BLaER1 (cell line): ENCODE data around the gene MRPL41.
"Not testable (repeated sequence)": the region's sequence is repeated elsewhere in the genome, so short reads cannot be mapped to it uniquely, and the experiment has no call there.

Source experiments
- H3K27ac ChIP-seq: shearing (Covaris generic); formaldehyde crosslinking; 2 replicates; pipeline ENCODE4 v1.8.1; 2022
- H3K27me3 ChIP-seq: shearing (Covaris generic); formaldehyde crosslinking; 2 replicates; pipeline ENCODE4 v1.8.1; 2022
- H3K36me3 ChIP-seq: shearing (Covaris generic); formaldehyde crosslinking; 2 replicates; pipeline ENCODE4 v1.8.1; 2022
- H3K4me1 ChIP-seq: shearing (Covaris generic); formaldehyde crosslinking; 2 replicates; pipeline ENCODE4 v1.8.1; 2022
- H3K4me2 ChIP-seq: shearing (Covaris generic); formaldehyde crosslinking; 2 replicates; pipeline ENCODE4 v1.8.1; 2022
- H3K4me3 ChIP-seq: shearing (Covaris generic); formaldehyde crosslinking; 2 replicates; pipeline ENCODE4 v1.8.1; 2022
- H3K9ac ChIP-seq: shearing (Covaris generic); formaldehyde crosslinking; 2 replicates; pipeline ENCODE4 v1.8.1; 2022
- H3K9me3 ChIP-seq: shearing (Covaris generic); formaldehyde crosslinking; 2 replicates; pipeline ENCODE4 v1.8.1; 2022
- H4K20me1 ChIP-seq: shearing (Covaris generic); formaldehyde crosslinking; 2 replicates; pipeline ENCODE4 v1.8.1; 2022
- Cebpa-rat ChIP-seq: shearing (Covaris generic); IDR thresholded peaks from 2 replicates; pipeline ENCODE4 v1.8.1; 2022

MRPL41 gene

DNA sequence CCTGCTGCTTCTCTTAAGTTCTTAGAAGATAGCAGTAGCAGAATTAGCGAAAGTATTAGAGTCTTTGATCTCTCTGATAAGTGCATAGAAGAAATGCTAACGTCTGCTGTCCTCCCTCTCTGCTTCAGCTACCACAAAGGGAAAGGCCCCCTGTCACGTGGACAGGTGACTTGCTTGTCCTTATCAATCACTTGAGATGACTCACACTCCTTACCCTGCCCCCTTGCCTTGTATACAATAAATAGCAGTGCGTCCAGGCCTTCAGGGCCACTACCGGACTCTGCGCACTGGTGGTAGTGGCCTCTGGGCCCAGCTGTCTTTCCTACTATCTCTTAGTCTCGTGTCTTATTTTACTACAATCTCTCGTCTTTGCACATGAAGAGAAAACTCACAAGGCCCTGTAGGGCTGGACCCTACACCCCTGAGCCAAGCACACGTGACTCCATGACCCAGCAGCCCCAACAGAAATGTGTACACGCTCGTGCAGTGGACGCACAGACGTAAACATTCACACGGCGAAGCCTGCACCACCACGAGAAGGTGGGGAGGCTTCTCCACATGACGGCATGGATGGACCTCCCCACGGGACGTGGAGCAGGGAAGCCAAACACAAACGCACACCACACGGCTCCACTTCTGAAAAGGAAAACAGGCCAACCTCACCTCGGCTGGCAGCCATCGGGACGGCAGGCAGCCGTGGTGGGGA is 39.8 kb upstream of the MRPL41 start:
- Histone ChIP-seq H3K4me2 (0 out of 2 replicates have a peak overlapping the region, but pooled peaks have one; percentile 12), H3K36me3 (peaks cover 10% of the 10 kb centered on the region; the same call in 1 of the 2 replicates), H3K4me3 (no peak overlapping the region), H3K4me1 (peaks cover 31% of the 10 kb centered on the region), H3K27me3 (no peaks in the 10 kb centered on the region), H3K9me3 (no peaks in the 10 kb centered on the region; the same call in 1 of the 2 replicates), H3K27ac (no peak overlapping the region), H3K9ac (no peak overlapping the region), H4K20me1 (no peaks in the 10 kb centered on the region)
- no peak for TF ChIP-seq Cebpa-rat

GRCh38 chr9:137513136-137513535 is 38.5 kb upstream of the MRPL41 start:
- H3K4me3 ChIP-seq, H3K36me3 ChIP-seq, H3K9me3 ChIP-seq, H3K27ac ChIP-seq, H4K20me1 ChIP-seq, H3K9ac ChIP-seq, H3K27me3 ChIP-seq: not testable (repeated sequence)
- peak overlapping the region; percentile 53 for H3K4me2 ChIP-seq
- H3K4me1 ChIP-seq: peaks cover 30% of the 10 kb centered on the region

DNA sequence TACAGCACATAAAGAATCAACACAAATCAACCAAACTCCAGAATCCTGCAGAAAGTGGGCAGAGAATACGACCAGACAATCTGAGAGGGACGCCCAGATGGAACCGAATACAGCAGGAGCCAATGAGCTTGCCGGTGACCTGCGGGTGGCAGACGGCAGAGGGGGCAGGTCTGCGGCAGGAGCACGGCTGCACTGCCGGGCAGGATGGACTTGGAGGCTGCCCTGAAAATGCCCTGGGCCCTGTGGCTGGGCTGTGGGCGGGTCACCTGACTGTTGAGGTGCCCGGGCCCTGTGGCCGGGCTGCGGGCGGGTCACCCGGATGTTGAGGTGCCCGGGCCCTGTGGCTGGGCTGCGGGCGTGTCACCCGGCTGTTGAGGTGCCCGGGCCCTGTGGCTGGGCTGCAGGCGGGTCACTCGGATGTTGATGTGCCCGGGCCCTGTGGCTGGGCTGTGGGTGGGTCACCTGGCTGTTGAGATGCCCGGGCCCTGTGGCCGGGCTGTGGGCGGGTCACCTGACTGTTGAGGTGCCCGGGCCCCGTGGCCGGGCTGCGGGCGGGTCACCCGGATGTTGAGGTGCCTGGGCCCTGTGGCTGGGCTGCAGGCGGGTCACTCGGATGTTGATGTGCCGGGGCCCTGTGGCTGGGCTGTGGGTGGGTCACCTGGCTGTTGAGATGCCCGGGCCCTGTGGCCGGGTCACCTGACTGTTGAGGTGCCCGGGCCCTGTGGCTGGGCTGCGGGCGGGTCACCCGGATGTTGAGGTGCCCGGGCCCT is 37.7 kb upstream of the MRPL41 start:
- H3K36me3 ChIP-seq, H3K9me3 ChIP-seq, H4K20me1 ChIP-seq, H3K4me3 ChIP-seq, H3K27me3 ChIP-seq, H3K9ac ChIP-seq: not testable (repeated sequence)
- Histone ChIP-seq H3K4me2 (peak overlapping the region; percentile 53), H3K4me1 (peaks cover 32% of the 10 kb centered on the region), H3K27ac (0 out of 2 replicates have a peak overlapping the region, but pooled peaks have one; percentile 19)

DNA sequence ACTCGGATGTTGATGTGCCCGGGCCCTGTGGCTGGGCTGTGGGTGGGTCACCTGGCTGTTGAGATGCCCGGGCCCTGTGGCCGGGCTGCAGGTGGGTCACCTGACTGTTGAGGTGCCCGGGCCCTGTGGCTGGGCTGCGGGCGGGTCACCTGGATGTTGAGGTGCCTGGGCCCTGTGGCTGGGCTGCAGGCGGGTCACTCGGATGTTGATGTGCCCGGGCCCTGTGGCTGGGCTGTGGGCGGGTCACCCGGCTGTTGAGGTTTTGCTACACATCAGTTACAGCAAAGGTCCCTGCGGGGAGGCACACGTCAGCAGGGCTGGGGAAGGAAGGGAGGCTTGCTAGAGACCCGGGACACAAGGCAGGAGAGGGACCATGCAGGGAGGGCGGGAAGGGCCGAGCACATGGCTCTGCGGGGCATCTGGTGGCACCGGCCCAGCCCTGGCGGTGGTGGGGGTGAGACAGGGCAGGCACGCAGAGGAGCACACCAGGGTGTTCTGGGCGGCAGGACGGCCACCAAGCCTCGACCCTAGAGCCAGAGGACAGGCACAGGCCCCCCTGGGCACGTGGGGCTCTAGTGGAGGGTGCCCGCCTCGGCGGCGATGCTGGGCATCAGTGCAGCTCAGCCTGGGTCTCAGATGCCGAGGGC is 36.9 kb upstream of the MRPL41 start:
- peak overlapping the region; percentile 51 for H3K27ac ChIP-seq
- H3K4me3 ChIP-seq: no peak overlapping the region
- peak overlapping the region; percentile 53 for H3K4me2 ChIP-seq
- no peaks in the 10 kb centered on the region for H4K20me1 ChIP-seq
- H3K9me3 ChIP-seq: no peaks in the 10 kb centered on the region; the same call in 1 of the 2 replicates
- TF ChIP-seq Cebpa-rat: no peak
- H3K9ac ChIP-seq: no peak overlapping the region
- H3K4me1 ChIP-seq: peaks cover 40% of the 10 kb centered on the region
- H3K36me3 ChIP-seq: peaks cover 10% of the 10 kb centered on the region; the same call in 1 of the 2 replicates
- no peaks in the 10 kb centered on the region for H3K27me3 ChIP-seq

- peak overlapping the region; percentile 53 for H3K4me2 ChIP-seq
- no peaks in the 10 kb centered on the region for H3K27me3 ChIP-seq
- H3K9ac ChIP-seq: no peak overlapping the region
- H3K4me1 ChIP-seq: peaks cover 43% of the 10 kb centered on the region
- no peaks in the 10 kb centered on the region; the same call in 1 of the 2 replicates for H3K9me3 ChIP-seq
- H3K4me3 ChIP-seq: no peak overlapping the region
- peaks cover 13% of the 10 kb centered on the region; the same call in 1 of the 2 replicates for H3K36me3 ChIP-seq
- no peaks in the 10 kb centered on the region for H4K20me1 ChIP-seq
- H3K27ac ChIP-seq: peak overlapping the region; percentile 51
- TF ChIP-seq Cebpa-rat: no peak
Measured at GRCh38 chr9:137515338-137515724, 36.3 kb upstream of the MRPL41 start.

- Histone ChIP-seq H3K4me1 (peaks cover 51% of the 10 kb centered on the region), H3K27me3 (no peaks in the 10 kb centered on the region), H3K4me2 (no peak overlapping the region), H4K20me1 (no peaks in the 10 kb centered on the region), H3K27ac (no peak overlapping the region), H3K4me3 (no peak overlapping the region), H3K36me3 (peaks cover 17% of the 10 kb centered on the region; the same call in 1 of the 2 replicates), H3K9ac (no peak overlapping the region), H3K9me3 (no peaks in the 10 kb centered on the region; the same call in 1 of the 2 replicates)
- no peak for TF ChIP-seq Cebpa-rat
Measured at GRCh38 chr9:137516144-137516917, 35.3 kb upstream of the MRPL41 start.

DNA sequence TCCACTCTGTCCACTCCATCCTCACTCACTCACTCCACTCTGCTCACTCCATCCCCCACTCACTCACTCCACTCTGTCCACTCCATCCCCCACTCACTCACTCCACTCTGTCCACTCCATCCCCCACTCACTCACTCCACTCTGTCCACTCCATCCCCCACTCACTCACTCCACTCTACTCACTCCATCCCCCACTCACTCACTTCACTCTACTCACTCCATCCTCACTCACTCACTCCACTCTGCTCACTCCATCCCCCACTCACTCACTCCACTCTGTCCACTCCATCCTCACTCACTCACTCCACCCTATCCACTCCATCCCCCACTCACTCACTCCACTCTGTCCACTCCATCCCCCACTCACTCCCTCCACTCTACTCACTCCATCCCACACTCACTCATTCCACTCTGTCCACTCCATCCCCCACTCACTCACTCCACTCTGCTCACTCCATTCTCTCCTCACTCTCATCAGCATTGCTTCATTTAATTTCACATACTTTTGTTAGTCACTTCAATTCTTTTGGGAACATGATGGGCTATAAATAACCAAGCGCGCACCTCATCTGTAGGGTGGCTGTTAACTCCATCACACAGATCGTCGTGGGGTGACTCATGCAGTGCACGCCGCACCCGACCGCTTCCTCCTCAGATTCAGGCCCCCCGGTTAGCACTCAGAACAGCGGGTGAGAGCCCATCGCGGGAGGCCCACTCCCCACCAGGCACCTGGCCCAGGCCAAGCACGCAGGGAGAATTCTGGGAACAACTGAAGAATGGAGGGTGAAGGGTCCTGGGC is 32.8 kb upstream of the MRPL41 start:
- Histone ChIP-seq H3K4me1 (peaks cover 37% of the 10 kb centered on the region), H3K36me3 (peaks cover 28% of the 10 kb centered on the region; the same call in 1 of the 2 replicates), H3K4me2 (peak overlapping the region; percentile 36), H3K9me3 (peaks cover 10% of the 10 kb centered on the region; the same call in 1 of the 2 replicates)
- H3K9ac ChIP-seq, H3K4me3 ChIP-seq, H4K20me1 ChIP-seq, H3K27ac ChIP-seq, H3K27me3 ChIP-seq: not testable (repeated sequence)

DNA sequence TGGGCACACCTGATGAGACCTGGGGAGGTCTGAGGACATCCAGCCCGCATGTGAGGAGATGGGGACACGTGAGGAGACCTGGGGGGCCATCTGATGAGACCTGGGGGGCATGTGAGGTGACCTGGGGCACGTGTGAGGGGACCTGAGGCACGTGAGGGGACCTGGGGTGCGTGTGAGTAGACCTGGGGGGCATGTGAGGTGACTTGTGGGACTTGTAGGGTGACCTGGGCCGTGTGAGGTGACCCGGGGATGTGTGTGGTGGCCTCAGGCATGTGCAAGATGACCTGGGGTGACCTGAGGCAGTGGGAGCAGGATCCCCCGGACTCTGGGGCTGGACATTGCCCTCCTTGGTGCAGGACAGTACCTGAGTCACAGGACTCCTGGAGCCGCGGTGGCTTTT is 32.1 kb upstream of the MRPL41 start:
- Histone ChIP-seq H3K4me1 (peaks cover 31% of the 10 kb centered on the region), H3K36me3 (peaks cover 35% of the 10 kb centered on the region; the same call in 1 of the 2 replicates), H3K9me3 (peaks cover 10% of the 10 kb centered on the region; the same call in 1 of the 2 replicates), H3K27me3 (no peaks in the 10 kb centered on the region), H4K20me1 (no peaks in the 10 kb centered on the region), H3K4me3 (no peak overlapping the region), H3K4me2 (peak overlapping the region; percentile 36), H3K27ac (no peak overlapping the region), H3K9ac (no peak overlapping the region)
- no peak for TF ChIP-seq Cebpa-rat
